ENCODE data around the gene TIMM10.

- TF ChIP-seq CTCF (IDR thresholded peaks at IDR 0.05): no peak
- no peak for TF ChIP-seq POLR2A (IDR thresholded peaks at IDR 0.05)
Measured at GRCh38 chr11:57487920-57488659, 42.5 kb downstream of the TIMM10 start.

All from right lobe of liver (tissue), 4 donors.